Suprapubic skin (tissue), 4 donors: ENCODE measurements around the gene PDE5A.

Experiments
- EP300 ChIP-seq: sonication (generic); formaldehyde crosslinking; IDR thresholded peaks from one replicate; pipeline ENCODE4 v1.6.1; 2017; ENCODE audit warnings: antibody characterized with exemption
- POLR2A ChIP-seq, 2 donors: fragments of 450-650 bp; IDR thresholded peaks; one replicate each; pipeline ENCODE4 v1.6.1; 2017; ENCODE audit warnings: antibody characterized with exemption in 2 of 2, mild to moderate bottlenecking in 2 of 2, moderate library complexity in 2 of 2
- POLR2AphosphoS5 ChIP-seq, 3 donors: sonication (generic); formaldehyde crosslinking; IDR thresholded peaks; one replicate each; pipeline ENCODE4 v1.6.1; 2017; ENCODE audit warnings: antibody characterized with exemption in 3 of 3
- TF ChIP-seq, protein P1 (sequence below), 2 donors: fragments of 200-600 bp in 1 of 2; fragments of 450-650 bp in 1 of 2; sonication (generic) in 1 of 2; IDR thresholded peaks; one replicate each; pipeline ENCODE4 v1.5.1; 2016 to 2019; ENCODE audit warnings: antibody characterized with exemption in 2 of 2, mild to moderate bottlenecking in 1 of 2, moderate library complexity in 1 of 2

DNA sequence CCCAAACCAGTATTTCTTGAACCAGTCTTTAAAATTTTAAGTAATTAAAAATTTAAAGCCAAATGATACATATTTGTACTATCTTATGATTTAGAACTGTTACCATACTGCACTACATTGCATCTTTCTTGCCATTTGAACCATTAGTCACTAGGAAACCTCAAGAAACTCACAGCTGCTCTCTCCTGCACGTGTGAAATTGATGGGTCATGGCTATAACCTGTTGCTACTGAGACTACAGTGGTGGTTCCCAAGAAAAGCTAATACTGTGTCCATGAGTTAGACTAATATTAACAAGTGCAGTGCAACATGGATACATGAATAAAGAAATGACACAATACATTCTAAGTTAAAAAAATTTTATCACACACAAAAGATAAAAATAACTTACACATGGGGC lies 88.4 kb downstream of the PDE5A start:
- TF ChIP-seq, protein P1, sequence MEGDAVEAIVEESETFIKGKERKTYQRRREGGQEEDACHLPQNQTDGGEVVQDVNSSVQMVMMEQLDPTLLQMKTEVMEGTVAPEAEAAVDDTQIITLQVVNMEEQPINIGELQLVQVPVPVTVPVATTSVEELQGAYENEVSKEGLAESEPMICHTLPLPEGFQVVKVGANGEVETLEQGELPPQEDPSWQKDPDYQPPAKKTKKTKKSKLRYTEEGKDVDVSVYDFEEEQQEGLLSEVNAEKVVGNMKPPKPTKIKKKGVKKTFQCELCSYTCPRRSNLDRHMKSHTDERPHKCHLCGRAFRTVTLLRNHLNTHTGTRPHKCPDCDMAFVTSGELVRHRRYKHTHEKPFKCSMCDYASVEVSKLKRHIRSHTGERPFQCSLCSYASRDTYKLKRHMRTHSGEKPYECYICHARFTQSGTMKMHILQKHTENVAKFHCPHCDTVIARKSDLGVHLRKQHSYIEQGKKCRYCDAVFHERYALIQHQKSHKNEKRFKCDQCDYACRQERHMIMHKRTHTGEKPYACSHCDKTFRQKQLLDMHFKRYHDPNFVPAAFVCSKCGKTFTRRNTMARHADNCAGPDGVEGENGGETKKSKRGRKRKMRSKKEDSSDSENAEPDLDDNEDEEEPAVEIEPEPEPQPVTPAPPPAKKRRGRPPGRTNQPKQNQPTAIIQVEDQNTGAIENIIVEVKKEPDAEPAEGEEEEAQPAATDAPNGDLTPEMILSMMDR (IDR thresholded peaks at IDR 0.05): no peak
- TF ChIP-seq EP300: no peak
- TF ChIP-seq POLR2AphosphoS5 (IDR thresholded peaks at IDR 0.05): no peak
- TF ChIP-seq POLR2A (IDR thresholded peaks at IDR 0.05): no peak
